Central memory CD8-positive, alpha-beta T cell (primary cell): ENCODE data around the gene METTL4.
A peak's percentile ranks its signal among the peaks of the same experiment; 100 is the strongest.

ENCODE experiments used
- ATAC-seq: fragments of 150-1000 bp; cut with Tn5 transposase; replicated peaks from 2 replicates; pipeline ENCODE4 v1.10.0; 2022; ENCODE audit warnings: mild to moderate bottlenecking, moderate FRiP score, moderate number of reproducible peaks; ENCODE audit not compliant: poor library complexity, severe bottlenecking; ENCODE audit errors: extremely low read depth
- DNase-seq, 2 donors: peaks; one replicate each; pipeline ENCODE4 v3.0.0; 2021; ENCODE audit warnings: low spot score in 2 of 2
- H3K27ac Mint-ChIP-seq: one replicate; pipeline ENCODE4 v1.8.0; 2022; ENCODE audit warnings: low read depth, mild to moderate bottlenecking, moderate library complexity, mixed read lengths
- H3K27me3 Mint-ChIP-seq: one replicate; pipeline ENCODE4 v1.8.0; 2022; ENCODE audit warnings: mixed read lengths
- H3K36me3 Mint-ChIP-seq: one replicate; pipeline ENCODE4 v1.8.0; 2022; ENCODE audit warnings: mild to moderate bottlenecking, moderate library complexity, mixed read lengths; ENCODE audit not compliant: insufficient read depth
- H3K4me1 Mint-ChIP-seq: one replicate; pipeline ENCODE4 v1.8.0; 2022; ENCODE audit warnings: mixed read lengths
- H3K4me3 Mint-ChIP-seq: one replicate; pipeline ENCODE4 v1.8.0; 2022; ENCODE audit warnings: mild to moderate bottlenecking, moderate library complexity, mixed read lengths
- H3K9me3 Mint-ChIP-seq: one replicate; pipeline ENCODE4 v1.8.0; 2022; ENCODE audit warnings: mixed read lengths

METTL4 gene, protein sequence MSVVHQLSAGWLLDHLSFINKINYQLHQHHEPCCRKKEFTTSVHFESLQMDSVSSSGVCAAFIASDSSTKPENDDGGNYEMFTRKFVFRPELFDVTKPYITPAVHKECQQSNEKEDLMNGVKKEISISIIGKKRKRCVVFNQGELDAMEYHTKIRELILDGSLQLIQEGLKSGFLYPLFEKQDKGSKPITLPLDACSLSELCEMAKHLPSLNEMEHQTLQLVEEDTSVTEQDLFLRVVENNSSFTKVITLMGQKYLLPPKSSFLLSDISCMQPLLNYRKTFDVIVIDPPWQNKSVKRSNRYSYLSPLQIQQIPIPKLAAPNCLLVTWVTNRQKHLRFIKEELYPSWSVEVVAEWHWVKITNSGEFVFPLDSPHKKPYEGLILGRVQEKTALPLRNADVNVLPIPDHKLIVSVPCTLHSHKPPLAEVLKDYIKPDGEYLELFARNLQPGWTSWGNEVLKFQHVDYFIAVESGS

DNA sequence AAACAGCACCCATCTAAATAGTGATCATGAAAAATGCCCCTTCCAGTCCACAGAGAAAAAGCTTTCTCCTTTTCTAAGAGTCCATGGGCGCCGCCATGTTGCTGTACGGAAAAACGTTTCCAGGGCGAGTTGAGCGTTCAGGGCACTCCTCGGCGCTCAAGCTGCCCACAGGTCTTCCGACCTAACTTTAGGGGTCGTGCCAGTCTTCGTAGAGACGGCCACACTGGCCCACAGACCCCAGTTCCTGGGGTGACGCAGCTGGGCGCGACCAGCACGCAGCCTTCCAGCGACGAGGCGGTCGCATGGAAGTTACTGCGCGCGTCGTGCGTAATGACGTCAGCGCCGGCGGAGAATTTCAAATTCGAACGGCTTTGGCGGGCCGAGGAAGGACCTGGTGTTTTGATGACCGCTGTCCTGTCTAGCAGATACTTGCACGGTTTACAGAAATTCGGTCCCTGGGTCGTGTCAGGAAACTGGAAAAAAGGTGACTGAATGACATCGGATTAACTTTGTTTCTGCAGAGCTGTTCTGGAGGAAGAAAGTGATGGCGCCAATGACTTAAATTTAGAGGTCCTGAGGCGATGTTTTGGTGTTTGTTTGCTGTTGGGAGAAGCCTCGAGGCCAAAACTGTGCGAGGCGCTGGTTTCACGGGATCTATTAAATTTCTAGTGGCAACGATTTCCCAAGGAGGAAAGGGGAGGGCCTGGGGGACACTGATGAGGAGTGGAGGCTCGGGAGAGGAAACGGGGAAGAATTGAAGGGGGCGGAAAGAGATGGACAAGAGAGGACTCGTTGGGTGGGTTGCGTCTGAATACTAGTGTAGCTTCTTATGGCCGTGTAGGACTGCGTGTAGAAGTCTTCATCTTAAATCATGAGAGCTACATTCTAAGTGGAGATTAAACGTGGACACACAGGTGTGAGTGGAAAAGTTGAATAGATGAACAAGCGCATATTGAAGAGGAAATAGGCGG lies at the start of gene METTL4, which contains the start of gene NDC80:
METTL4 (minus strand) TSS at position 306 of the 971 bp plus-strand sequence. CDS start 4,289 bp downstream, outside the sequence.
NDC80 (plus strand) TSS at position 358 of the 971 bp plus-strand sequence. CDS start 1,429 bp downstream, outside the sequence.
- peak within 1 kb of the TSS; percentile 97 for H3K27ac Mint-ChIP-seq
- peak; percentile 79 to 83 for DNase-seq
- ATAC-seq, result peak; percentile 81
- peaks cover 19% of the 10 kb centered on the region for H3K36me3 Mint-ChIP-seq
- H3K4me1 Mint-ChIP-seq, result peaks cover 49% of the 10 kb centered on the region
- H3K4me3 Mint-ChIP-seq, result peak within 1 kb of the TSS; percentile 98
- no peaks in the 10 kb centered on the region for H3K27me3 Mint-ChIP-seq
- H3K9me3 Mint-ChIP-seq, result no peaks in the 10 kb centered on the region

DNA sequence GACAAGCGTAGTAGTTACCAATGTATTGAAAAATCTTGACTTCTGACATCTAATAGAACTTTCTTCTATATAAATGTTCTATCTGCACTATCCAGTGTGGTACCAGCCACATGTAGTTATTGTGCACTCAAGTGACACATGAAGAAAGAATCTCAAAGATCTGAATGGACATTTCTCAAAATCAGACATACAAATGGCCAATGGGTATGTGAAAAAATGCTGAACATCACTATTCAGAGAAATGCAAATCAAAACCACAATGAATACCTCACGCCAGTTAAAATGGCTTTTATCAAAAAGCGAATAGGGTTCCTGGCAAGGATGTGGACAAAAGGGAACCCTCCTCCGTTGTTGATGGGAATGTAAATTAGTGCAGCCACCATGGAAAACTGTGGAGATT lies 46.7 kb upstream of the METTL4 start:
- Mint-ChIP-seq H3K27ac (no peak overlapping the region), H3K9me3 (peaks cover 5% of the 10 kb centered on the region), H3K4me3 (no peak overlapping the region), H3K4me1 (peaks cover 5% of the 10 kb centered on the region), H3K36me3 (peaks cover 5% of the 10 kb centered on the region), H3K27me3 (no peaks in the 10 kb centered on the region)
- DNase-seq (no peak), ATAC-seq (no peak)

DNA sequence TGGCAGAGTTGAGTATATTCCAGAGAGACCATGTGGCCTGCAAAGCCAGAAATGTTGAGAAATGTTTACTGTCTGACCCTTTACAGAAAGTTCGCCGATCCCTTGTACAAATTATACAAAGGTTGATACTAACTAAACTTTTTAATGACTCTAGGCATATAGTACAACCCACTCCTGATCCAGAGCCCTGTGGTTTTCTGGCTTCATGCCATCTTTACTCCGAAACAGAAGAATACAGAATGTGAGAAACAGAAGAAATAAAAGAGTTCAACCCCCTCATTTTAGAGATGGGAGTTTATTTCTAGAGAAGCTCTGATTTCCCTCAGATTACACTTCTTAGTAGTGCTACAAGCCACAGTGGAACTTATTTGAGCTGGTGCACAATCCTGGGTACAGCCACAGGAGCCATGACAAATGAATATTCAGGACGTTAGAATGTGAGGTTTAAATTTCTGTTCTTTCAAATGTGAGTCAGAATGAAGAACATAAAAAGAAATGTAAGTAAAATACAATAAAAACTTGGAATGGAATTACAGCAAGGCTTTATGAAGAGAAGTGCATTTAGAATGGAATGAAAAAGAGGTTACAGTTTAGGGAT lies 46.2 kb upstream of the METTL4 start:
- Mint-ChIP-seq H3K4me1 (peaks cover 5% of the 10 kb centered on the region), H3K27me3 (no peaks in the 10 kb centered on the region), H3K36me3 (peaks cover 5% of the 10 kb centered on the region), H3K27ac (no peak overlapping the region), H3K4me3 (no peak overlapping the region), H3K9me3 (peaks cover 5% of the 10 kb centered on the region)
- ATAC-seq, result no peak
- no peak for DNase-seq

DNA sequence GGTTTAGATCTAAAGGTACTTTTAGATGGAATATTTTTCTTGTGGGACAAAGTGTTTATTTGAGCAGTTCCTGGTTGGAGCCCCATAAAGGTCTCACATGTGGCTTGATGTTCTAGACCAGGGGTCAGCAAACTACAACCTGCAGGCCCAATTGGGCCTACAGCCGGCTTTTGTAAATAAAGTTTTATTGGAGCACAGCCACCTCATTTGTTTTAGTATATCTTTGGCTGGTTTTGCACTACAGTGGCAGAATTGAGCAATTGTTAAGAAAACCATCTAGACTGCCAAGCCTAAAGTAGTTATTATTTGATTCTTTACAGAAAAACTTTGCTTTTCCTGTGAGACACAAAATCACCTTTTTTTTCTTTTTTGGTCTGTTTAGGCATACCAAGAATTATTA lies 41.7 kb upstream of the METTL4 start:
- H3K4me1 Mint-ChIP-seq, result peaks cover 5% of the 10 kb centered on the region
- no peak for DNase-seq
- peaks cover 5% of the 10 kb centered on the region for H3K9me3 Mint-ChIP-seq
- no peak for ATAC-seq
- no peak overlapping the region for H3K4me3 Mint-ChIP-seq
- H3K36me3 Mint-ChIP-seq, result peaks cover 5% of the 10 kb centered on the region
- no peaks in the 10 kb centered on the region for H3K27me3 Mint-ChIP-seq
- no peak overlapping the region for H3K27ac Mint-ChIP-seq

DNA sequence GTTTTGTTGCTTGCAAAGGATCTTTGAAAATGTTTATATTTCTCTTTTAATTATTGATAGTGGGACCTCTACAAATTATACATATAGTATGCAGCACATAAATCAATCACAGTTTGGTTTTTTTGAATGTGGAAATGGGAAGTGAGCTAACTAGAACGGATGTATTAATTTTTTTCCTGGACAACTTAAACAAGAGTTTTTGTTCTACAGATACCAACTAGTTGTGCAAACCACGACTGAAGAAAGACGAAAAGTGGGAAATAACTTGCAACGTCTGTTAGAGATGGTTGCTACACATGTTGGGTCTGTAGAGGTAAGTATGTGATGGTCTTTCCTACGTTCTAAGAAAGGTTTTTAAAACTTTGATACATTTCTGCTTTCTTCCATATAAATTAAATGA lies 39.2 kb upstream of the METTL4 start:
- H3K4me1 Mint-ChIP-seq, result peaks cover 7% of the 10 kb centered on the region
- H3K36me3 Mint-ChIP-seq, result peaks cover 2% of the 10 kb centered on the region
- H3K27me3 Mint-ChIP-seq, result no peaks in the 10 kb centered on the region
- ATAC-seq (no peak), DNase-seq (no peak)
- H3K9me3 Mint-ChIP-seq, result peaks cover 5% of the 10 kb centered on the region
- H3K27ac Mint-ChIP-seq, result no peak overlapping the region
- no peak overlapping the region for H3K4me3 Mint-ChIP-seq

DNA sequence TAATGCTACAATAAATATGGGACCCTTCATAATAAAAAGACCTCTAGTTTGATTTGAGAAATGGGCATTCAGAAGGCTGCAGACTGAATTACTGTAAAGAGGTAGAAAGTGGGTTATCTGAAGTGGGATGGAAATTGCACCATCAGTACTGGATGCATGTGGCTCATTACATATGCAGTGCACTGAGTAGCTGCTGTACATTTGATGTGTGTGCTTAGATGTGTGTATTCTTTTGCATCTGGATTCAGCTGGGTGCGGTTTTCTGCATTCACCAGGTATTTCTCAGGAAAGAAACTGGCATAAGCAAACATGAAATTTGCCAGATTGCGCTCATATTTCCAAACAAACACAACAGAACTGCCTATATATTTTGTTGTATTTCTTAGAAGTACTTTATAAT lies 38.3 kb upstream of the METTL4 start:
- DNase-seq, result no peak
- H3K4me3 Mint-ChIP-seq, result no peak overlapping the region
- H3K27me3 Mint-ChIP-seq, result no peaks in the 10 kb centered on the region
- no peak for ATAC-seq
- no peaks in the 10 kb centered on the region for H3K36me3 Mint-ChIP-seq
- H3K27ac Mint-ChIP-seq, result no peak overlapping the region
- H3K4me1 Mint-ChIP-seq, result peaks cover 16% of the 10 kb centered on the region
- no peaks in the 10 kb centered on the region for H3K9me3 Mint-ChIP-seq

DNA sequence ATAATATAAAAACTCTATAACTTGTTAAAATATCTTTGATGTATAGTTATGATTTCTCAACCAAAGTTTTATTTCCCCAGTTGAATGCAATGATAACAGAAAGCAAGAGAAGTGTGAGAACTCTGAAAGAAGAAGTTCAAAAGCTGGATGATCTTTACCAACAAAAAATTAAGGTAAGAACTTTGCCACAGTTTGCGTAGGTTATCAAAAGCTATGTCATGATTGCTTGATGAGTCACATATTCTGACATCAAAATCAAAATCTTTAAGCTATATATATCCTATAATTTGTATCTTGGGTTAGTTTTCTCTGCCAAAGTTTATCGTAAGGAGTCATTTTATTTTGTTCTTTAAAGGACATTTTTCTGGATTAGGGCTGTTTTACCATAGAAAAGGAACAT lies 35.0 kb upstream of the METTL4 start:
- H3K4me3 Mint-ChIP-seq, result peak overlapping the region; percentile 40
- peaks cover 31% of the 10 kb centered on the region for H3K4me1 Mint-ChIP-seq
- peak overlapping the region; percentile 89 for H3K27ac Mint-ChIP-seq
- no peak for DNase-seq
- ATAC-seq, result peak; percentile 70
- H3K36me3 Mint-ChIP-seq, result peaks cover 2% of the 10 kb centered on the region
- H3K27me3 Mint-ChIP-seq, result no peaks in the 10 kb centered on the region
- no peaks in the 10 kb centered on the region for H3K9me3 Mint-ChIP-seq

DNA sequence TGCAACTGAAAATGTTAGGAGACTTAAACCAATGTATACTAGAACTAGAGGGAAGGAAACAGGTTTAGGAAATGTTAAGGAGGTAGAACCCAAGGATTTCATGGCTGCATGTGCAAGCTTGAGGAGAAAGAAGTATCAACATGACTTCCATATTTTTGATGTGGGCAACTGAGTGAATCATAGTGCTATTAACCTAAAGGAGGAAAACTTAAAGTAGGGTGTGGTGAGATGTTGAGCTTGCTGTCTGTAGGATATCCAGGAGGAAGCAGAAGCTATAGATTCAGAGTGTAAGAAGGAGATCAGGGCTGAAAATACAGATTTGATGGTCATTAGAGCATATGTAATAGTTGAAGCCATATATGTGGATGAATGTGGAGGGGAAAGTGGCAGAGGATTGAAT lies 31.5 kb upstream of the METTL4 start:
- H3K27me3 Mint-ChIP-seq, result no peaks in the 10 kb centered on the region
- peaks cover 27% of the 10 kb centered on the region for H3K4me1 Mint-ChIP-seq
- ATAC-seq, result no peak

DNA sequence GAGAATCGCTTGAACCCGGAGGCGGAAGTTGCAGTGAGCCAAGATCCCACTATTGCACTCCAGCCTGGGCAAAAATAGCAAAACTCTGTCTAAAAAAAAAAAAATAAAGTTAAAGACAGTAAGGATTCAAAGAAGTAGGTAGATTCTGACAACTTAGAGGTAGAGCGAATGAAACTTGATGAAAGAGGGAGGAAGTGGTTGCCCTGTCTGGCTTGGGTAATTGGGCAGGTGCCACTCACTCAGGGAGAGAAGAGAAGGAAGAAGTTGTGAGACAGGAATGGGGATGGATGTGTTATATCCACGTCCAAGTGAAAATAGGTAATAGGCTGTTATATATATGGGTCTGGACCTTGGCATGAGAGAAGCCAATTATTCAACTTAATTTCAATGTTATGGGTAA lies 26.3 kb upstream of the METTL4 start:
- ATAC-seq, result no peak
- Mint-ChIP-seq H3K9me3 (no peaks in the 10 kb centered on the region), H3K4me3 (no peak overlapping the region), H3K27me3 (no peaks in the 10 kb centered on the region), H3K36me3 (peaks cover 2% of the 10 kb centered on the region), H3K4me1 (peaks cover 14% of the 10 kb centered on the region), H3K27ac (no peak overlapping the region)
- DNase-seq, result no peak

More for the DNA sequence above, 31.5 kb upstream of the METTL4 start:
- peak overlapping the region; percentile 4 for H3K27ac Mint-ChIP-seq
- peaks cover 4% of the 10 kb centered on the region for H3K36me3 Mint-ChIP-seq
- no peak for DNase-seq
- H3K9me3 Mint-ChIP-seq, result no peaks in the 10 kb centered on the region
- no peak overlapping the region for H3K4me3 Mint-ChIP-seq

DNA sequence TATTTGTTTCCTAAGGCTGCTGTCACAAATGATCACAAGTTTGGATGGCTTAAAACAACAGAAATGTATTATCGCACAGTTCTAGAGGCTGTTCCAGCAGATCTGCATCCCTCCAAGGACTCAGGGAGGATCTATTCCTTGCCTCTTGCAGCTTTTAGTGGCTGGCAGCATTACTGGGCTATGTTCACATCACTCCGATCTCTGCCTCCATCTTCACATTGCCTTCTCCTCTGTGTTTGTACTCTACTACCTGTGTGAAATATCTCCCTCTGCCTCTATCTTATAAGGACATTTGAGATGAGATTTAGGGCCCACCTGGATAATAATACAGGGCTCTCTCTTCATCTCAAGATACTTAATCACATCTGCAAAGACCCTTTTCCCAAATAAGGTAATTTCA lies 19.0 kb upstream of the METTL4 start:
- ATAC-seq (peak; percentile 28), DNase-seq (no peak)
- peak overlapping the region; percentile 61 for H3K27ac Mint-ChIP-seq
- H3K9me3 Mint-ChIP-seq, result no peaks in the 10 kb centered on the region
- peaks cover 6% of the 10 kb centered on the region for H3K36me3 Mint-ChIP-seq
- H3K27me3 Mint-ChIP-seq, result no peaks in the 10 kb centered on the region
- H3K4me3 Mint-ChIP-seq, result peak overlapping the region; percentile 32
- peaks cover 26% of the 10 kb centered on the region for H3K4me1 Mint-ChIP-seq

DNA sequence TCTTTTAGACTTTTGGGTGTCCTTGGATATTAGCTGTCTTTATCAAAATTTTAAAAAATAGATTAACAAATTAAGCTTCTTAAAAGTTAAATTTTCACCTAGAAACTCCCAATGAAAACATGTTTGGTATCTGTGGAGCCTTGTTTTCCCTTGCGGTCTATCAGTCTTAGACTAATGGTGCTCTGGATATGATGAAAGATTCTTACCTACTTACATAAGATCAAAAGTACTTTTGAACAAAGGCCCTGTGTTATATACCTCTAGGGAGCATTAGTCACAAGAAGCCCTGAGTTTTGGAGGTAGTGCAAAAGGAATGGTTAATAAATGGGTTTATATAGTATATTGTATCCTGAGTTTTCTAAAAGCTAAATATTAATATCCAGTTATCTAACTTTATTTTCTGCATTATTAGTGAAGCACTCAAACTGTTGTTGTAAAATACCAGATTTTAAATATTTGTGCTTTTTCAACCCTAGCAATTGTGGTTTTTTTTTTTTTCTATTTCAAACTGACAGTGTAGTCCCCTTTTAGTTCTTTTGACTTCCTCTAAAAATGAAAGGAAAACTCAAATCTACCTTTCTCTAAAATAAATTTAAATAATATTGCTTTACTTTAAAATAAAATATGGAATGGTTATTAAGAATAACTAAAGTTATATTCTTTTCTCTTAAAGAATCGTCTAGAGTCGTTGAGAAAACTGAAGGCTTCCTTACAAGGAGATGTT lies 18.2 kb upstream of the METTL4 start:
- peak overlapping the region; percentile 32 for H3K4me3 Mint-ChIP-seq
- peaks cover 26% of the 10 kb centered on the region for H3K4me1 Mint-ChIP-seq
- DNase-seq, result no peak
- H3K9me3 Mint-ChIP-seq, result no peaks in the 10 kb centered on the region
- peak; percentile 36 for ATAC-seq
- H3K27ac Mint-ChIP-seq, result peak overlapping the region; percentile 61
- no peaks in the 10 kb centered on the region for H3K27me3 Mint-ChIP-seq
- H3K36me3 Mint-ChIP-seq, result peaks cover 6% of the 10 kb centered on the region
